NOMO-1 (cell line): ENCODE data around the gene SERPINB5.

Experiments used
- DNase-seq, 2 experiments: peaks; one replicate each; lab custom pipeline; 2025; ENCODE audit not compliant: unreplicated experiment in 2 of 2; lab: John Stamatoyannopoulos, UW

Gene SERPINB5

GRCh38 chr18:63467699-63468098 lies 9.1 kb upstream of the SERPINB5 start:
- DNase-seq, result no peak

- DNase-seq, result no peak
Measured at GRCh38 chr18:63468575-63468974, 8.2 kb upstream of the SERPINB5 start.

- DNase-seq, result no peak
Measured at GRCh38 chr18:63470751-63471150, 6.0 kb upstream of the SERPINB5 start.

- DNase-seq, result no peak
Measured at GRCh38 chr18:63472380-63472779, 4.4 kb upstream of the SERPINB5 start.

GRCh38 chr18:63477200-63477599 lies 442 bp downstream of the SERPINB5 start:
- no peak for DNase-seq

- no peak for DNase-seq
Measured at GRCh38 chr18:63477968-63478367, 1.2 kb downstream of the SERPINB5 start.

GRCh38 chr18:63479826-63480225 lies 3.1 kb downstream of the SERPINB5 start:
- no peak for DNase-seq

- no peak for DNase-seq
Measured at GRCh38 chr18:63480476-63480875, 3.7 kb downstream of the SERPINB5 start.

GRCh38 chr18:63480915-63481314 lies 4.2 kb downstream of the SERPINB5 start:
- no peak for DNase-seq

- peak; percentile 46 to 79 for DNase-seq
Measured at GRCh38 chr18:63487676-63488075, 10.9 kb downstream of the SERPINB5 start.

- no peak for DNase-seq
Measured at GRCh38 chr18:63488160-63488559, 11.4 kb downstream of the SERPINB5 start.

- DNase-seq, result no peak
Measured at GRCh38 chr18:63492851-63493250, 16.1 kb downstream of the SERPINB5 start.

- no peak for DNase-seq
Measured at GRCh38 chr18:63495675-63496074, 18.9 kb downstream of the SERPINB5 start.

- DNase-seq, result peak in 1 of 2 experiments; percentile 44
Measured at GRCh38 chr18:63505566-63506335, 29.0 kb downstream of the SERPINB5 start.

- no peak for DNase-seq
Measured at GRCh38 chr18:63506336-63506646, 29.5 kb downstream of the SERPINB5 start.

GRCh38 chr18:63508596-63508995 lies 31.8 kb downstream of the SERPINB5 start:
- peak in 1 of 2 experiments; percentile 43 for DNase-seq

GRCh38 chr18:63511285-63511684 lies 34.5 kb downstream of the SERPINB5 start:
- peak in 1 of 2 experiments; percentile 33 for DNase-seq

GRCh38 chr18:63514326-63514725 lies 37.6 kb downstream of the SERPINB5 start:
- DNase-seq, result no peak

GRCh38 chr18:63514888-63515678 lies 38.3 kb downstream of the SERPINB5 start:
- DNase-seq, result no peak

GRCh38 chr18:63515801-63516200 lies 39.0 kb downstream of the SERPINB5 start:
- DNase-seq, result no peak

GRCh38 chr18:63518178-63519012 lies 41.6 kb downstream of the SERPINB5 start:
- DNase-seq, result peak; percentile 44 to 80
